Activated CD4-positive, alpha-beta T cell treated with anti-CD3 and anti-CD28 coated beads, Interleukin-2, Interleukin-6, amounts not matched to agents 100 ng/mL and 50 ng/mL, durations not matched to agents 16 hours and 8 hours (primary cell): ENCODE data around the gene SMARCA4.

Experiments
- DNase-seq: peaks from one replicate; pipeline ENCODE4 v3.0.0-alpha.2; 2020

SMARCA4 gene

DNA sequence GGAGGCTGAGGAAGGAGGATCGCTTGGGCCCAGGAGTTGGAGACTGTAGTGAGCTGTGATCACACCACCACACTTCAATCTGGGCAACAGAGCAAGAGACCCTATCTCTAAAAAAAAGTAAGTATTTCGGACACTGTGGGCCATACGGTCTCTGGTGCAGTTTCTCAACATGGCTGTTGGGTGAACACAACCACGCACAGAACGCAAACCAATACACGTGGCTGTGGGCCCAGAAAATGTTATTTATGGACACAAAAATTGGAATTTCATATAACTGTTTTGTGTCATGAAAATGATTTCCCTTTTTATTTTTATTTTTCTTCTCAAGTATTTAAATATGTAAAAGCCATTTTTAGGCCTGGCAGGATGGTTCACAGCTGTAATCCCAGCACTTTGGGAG lies 147.9 kb downstream of the SMARCA4 start:
- no peak for DNase-seq

DNA sequence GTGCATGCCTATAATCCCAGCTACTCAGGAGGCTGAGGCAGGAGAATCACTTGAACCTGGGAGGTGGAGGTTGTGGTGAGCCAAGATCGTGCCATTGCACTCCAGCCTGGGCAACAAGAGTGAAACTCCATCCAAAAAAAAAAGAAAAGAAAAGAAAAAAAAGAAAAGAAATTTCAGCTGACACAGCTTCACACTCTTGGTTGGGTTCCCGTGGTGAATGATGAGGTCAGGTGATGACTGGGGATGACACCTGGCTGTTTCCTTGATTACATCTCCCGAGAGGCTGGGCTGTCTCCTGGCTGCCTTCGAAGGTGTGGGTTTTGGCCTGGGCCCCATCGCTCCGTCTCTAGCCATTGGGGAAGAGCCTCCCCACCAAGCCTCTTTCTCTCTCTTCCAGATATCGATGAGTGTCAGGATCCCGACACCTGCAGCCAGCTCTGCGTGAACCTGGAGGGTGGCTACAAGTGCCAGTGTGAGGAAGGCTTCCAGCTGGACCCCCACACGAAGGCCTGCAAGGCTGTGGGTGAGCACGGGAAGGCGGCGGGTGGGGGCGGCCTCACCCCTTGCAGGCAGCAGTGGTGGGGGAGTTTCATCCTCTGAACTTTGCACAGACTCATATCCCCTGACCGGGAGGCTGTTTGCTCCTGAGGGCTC lies 150.4 kb downstream of the SMARCA4 start:
- no peak for DNase-seq

DNA sequence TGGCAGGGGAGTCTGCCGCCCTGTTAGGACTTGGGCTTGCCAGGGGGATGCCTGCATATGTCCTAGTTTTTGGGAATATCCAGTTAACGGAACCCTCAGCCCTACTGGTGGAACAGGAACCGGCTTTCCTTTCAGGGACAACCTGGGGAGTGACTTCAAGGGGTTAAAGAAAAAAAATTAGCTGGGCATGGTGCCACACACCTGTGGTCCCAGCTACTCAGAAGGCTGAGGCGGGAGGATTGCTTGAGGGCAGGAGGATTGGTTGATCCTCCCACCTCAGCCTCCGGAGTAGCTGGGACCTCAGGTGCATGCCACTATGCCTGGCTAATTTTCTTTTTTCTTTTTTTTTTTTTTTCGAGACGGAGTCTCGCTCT lies 150.9 kb downstream of the SMARCA4 start:
- DNase-seq = no peak
